Epithelial cell of esophagus (primary cell): ENCODE results near the gene PPP2R2C.

Source experiments
- DNase-seq: peaks from one replicate; pipeline ENCODE4 v3.0.0; 2010; ENCODE audit warnings: low read depth
- H3K4me3 ChIP-seq: 2 replicates; pipeline ENCODE4 v1.5.1; 2011; ENCODE audit warnings: mild to moderate bottlenecking, low read length, control low read depth
- CTCF ChIP-seq: IDR thresholded peaks from 2 replicates; pipeline ENCODE4 v1.5.1; 2011; ENCODE audit warnings: low read depth, mild to moderate bottlenecking, low read length, control low read depth, inconsistent platforms; ENCODE audit not compliant: insufficient read depth; ENCODE audit errors: missing control alignments

Gene PPP2R2C

GRCh38 chr4:6300359-6300758, 172.1 kb downstream of the PPP2R2C start:
- TF ChIP-seq CTCF, result no peak
- DNase-seq, result no peak
- no peak overlapping the region for H3K4me3 ChIP-seq

- DNase-seq, result no peak
- TF ChIP-seq CTCF, result no peak
- no peak overlapping the region for H3K4me3 ChIP-seq
Observed at GRCh38 chr4:6299875-6300274, 172.5 kb downstream of the PPP2R2C start.

- DNase-seq, result no peak
- H3K4me3 ChIP-seq, result no peak overlapping the region
- no peak for TF ChIP-seq CTCF
Observed at GRCh38 chr4:6298852-6299251, 173.6 kb downstream of the PPP2R2C start.

GRCh38 chr4:6298035-6298434, 174.4 kb downstream of the PPP2R2C start:
- H3K4me3 ChIP-seq, result no peak overlapping the region
- no peak for DNase-seq
- TF ChIP-seq CTCF, result no peak

GRCh38 chr4:6297266-6297815, 175.1 kb downstream of the PPP2R2C start:
- H3K4me3 ChIP-seq, result no peak overlapping the region
- DNase-seq, result no peak
- no peak for TF ChIP-seq CTCF

GRCh38 chr4:6296026-6296425, 176.4 kb downstream of the PPP2R2C start:
- DNase-seq, result no peak
- H3K4me3 ChIP-seq, result no peak overlapping the region
- no peak for TF ChIP-seq CTCF

- no peak for TF ChIP-seq CTCF
- no peak for DNase-seq
- H3K4me3 ChIP-seq, result no peak overlapping the region
Observed at GRCh38 chr4:6295495-6295894, 176.9 kb downstream of the PPP2R2C start.
